HepG2 (cell line): Measurements from ENCODE around the gene GOLGA8A. TPM values are rescaled to one million over a fixed set of nuclear protein-coding genes. Genes with fewer than 3 reads are reported as not detected.
A peak's percentile ranks its signal among the peaks of the same experiment; 100 is the strongest.

Experiments
- ATAC-seq: fragments of 200-7000 bp; cut with Tn5 transposase; 3 replicates; pipeline ENCODE4 v1.9.1; 2020; ENCODE audit warnings: mild to moderate bottlenecking, moderate library complexity
- BruUV-seq: library from RNA; stranded (reverse); fragments of 400-500 nt; replicated peaks from 2 replicates; lab custom pipeline; 2021; lab: Mats Ljungman, UMichigan
- CTCF ChIA-PET: fragments of 300-600 bp; formaldehyde crosslinking; extraction: SDS; loops from one replicate; lab custom pipeline; 2021; ENCODE audit warnings: low total read pairs, inconsistent platforms, low intra/inter-chr PET ratio; lab: Yijun Ruan, JAX
- POLR2A ChIA-PET: fragments of 350-600 bp; sonication (Branson Sonifier 250); formaldehyde crosslinking; loops from one replicate; lab custom pipeline; 2020; ENCODE audit warnings: antibody characterized with exemption, inconsistent platforms; lab: Yijun Ruan, JAX
- DNase-seq: peaks from one replicate; pipeline ENCODE4 v3.0.0-alpha.2; 2015; ENCODE audit warnings: low spot score
- FAIRE-seq: peaks from 3 replicates; lab custom pipeline; 2011; peaks lifted over from hg19 to GRCh38; lab: Jason Lieb, UNC
- H2AFZ ChIP-seq: one replicate; pipeline ENCODE4 v1.6.1; 2011; ENCODE audit warnings: low read length, inconsistent platforms
- H3K27ac ChIP-seq: fragments of 300-600 bp; 3 replicates; pipeline ENCODE4 v1.8.0; 2011; ENCODE audit warnings: mixed run types, mild to moderate bottlenecking, mixed read lengths, low read length, inconsistent platforms; ENCODE audit not compliant: insufficient read depth; ENCODE audit errors: extremely low read length
- H3K27me3 ChIP-seq, 2 experiments: fragments of 200-600 bp in 1 of 2; 2 replicates in 1 of 2; 3 replicates in 1 of 2; pipeline versions ENCODE4 v1.6.0 to v1.8.0; 2011; ENCODE audit warnings: low read length in 2 of 2, mild to moderate bottlenecking in 2 of 2, moderate library complexity in 2 of 2, inconsistent platforms in 1 of 2; ENCODE audit not compliant: insufficient read depth in 2 of 2, control insufficient read depth in 1 of 2
- H3K36me3 ChIP-seq, 2 experiments: fragments of 200-600 bp in 1 of 2; replicated peaks in 1 of 2; 2 replicates in 1 of 2; 3 replicates in 1 of 2; pipeline versions ENCODE4 v1.5.1 to v1.8.0; 2011; ENCODE audit warnings: low read length in 2 of 2, inconsistent platforms in 1 of 2; ENCODE audit not compliant: insufficient read depth in 2 of 2, control insufficient read depth in 1 of 2
- H3K4me1 ChIP-seq: 2 replicates; pipeline ENCODE4 v1.5.1; 2012; ENCODE audit warnings: low read length, inconsistent platforms; ENCODE audit not compliant: insufficient read depth
- H3K4me2 ChIP-seq: 2 replicates; pipeline ENCODE4 v1.6.0; 2011; ENCODE audit warnings: low read depth, low read length, inconsistent platforms
- H3K4me3 ChIP-seq, 3 experiments: fragments of 200-600 bp in 1 of 3; sonication (generic), shearing (Covaris generic) in 1 of 3; replicated peaks in 1 of 3; 2 replicates each; pipeline ENCODE4 v1.5.1; 2011 to 2016; ENCODE audit warnings: low read length in 3 of 3, inconsistent platforms in 2 of 3, low read depth in 2 of 3, mild to moderate bottlenecking in 2 of 3, control low read depth in 1 of 3, mixed read lengths in 1 of 3; ENCODE audit not compliant: insufficient read depth in 1 of 3
- H3K79me2 ChIP-seq: one replicate; pipeline ENCODE4 v1.6.1; 2011; ENCODE audit warnings: low read length, inconsistent platforms; ENCODE audit not compliant: insufficient read depth
- H3K9ac ChIP-seq: 2 replicates; pipeline ENCODE4 v1.6.0; 2011; ENCODE audit warnings: mild to moderate bottlenecking, low read depth, low read length, inconsistent platforms; ENCODE audit not compliant: insufficient read depth
- H3K9me3 ChIP-seq: 2 replicates; pipeline ENCODE4 v1.5.1; 2012; ENCODE audit warnings: mild to moderate bottlenecking, low read length
- H4K20me1 ChIP-seq: 2 replicates; pipeline ENCODE4 v1.6.0; 2011; ENCODE audit warnings: inconsistent platforms, mild to moderate bottlenecking, low read length, moderate library complexity; ENCODE audit not compliant: insufficient read depth
- CREM ChIP-seq, 2 experiments: sonication (generic) in 1 of 2; formaldehyde crosslinking in 1 of 2; IDR thresholded peaks; 2 replicates each; pipeline versions ENCODE4 v1.4.0 to v1.6.1; 2016 to 2020; ENCODE audit warnings: antibody characterized with exemption in 1 of 2, mild to moderate bottlenecking in 1 of 2, missing genetic modification reagents in 1 of 2
- GTF2F1 ChIP-seq: fragments of 150-350 bp; IDR thresholded peaks from 2 replicates; pipeline ENCODE4 v1.6.1; 2014; ENCODE audit warnings: low read length
- HDAC6 ChIP-seq: fragments of 200-600 bp; sonication (generic); IDR thresholded peaks from 2 replicates; pipeline ENCODE4 v1.7.0; 2017; ENCODE audit warnings: mild to moderate bottlenecking, antibody characterized with exemption, low read length, low read depth
- JARID2 ChIP-seq: sonication (generic); formaldehyde crosslinking; IDR thresholded peaks from 2 replicates; pipeline ENCODE4 v1.8.1; 2023; ENCODE audit warnings: missing genetic modification reagents, inconsistent platforms; ENCODE audit not compliant: insufficient replicate concordance
- KMT2B ChIP-seq: IDR thresholded peaks from 2 replicates; pipeline ENCODE4 v1.6.1; 2016; ENCODE audit warnings: missing genetic modification reagents, missing compliant biosample characterization
- MYC ChIP-seq: sonication (generic); formaldehyde crosslinking; IDR thresholded peaks from 2 replicates; pipeline ENCODE4 v1.9.0; 2021; ENCODE audit warnings: missing genetic modification reagents, borderline replicate concordance
- PAX8 ChIP-seq: sonication (generic); formaldehyde crosslinking; IDR thresholded peaks from 2 replicates; pipeline ENCODE4 v1.8.0; 2022; ENCODE audit warnings: mild to moderate bottlenecking, missing genetic modification reagents, borderline replicate concordance
- RARG ChIP-seq: sonication (generic); formaldehyde crosslinking; IDR thresholded peaks from 2 replicates; pipeline ENCODE4 v1.4.0; 2020; ENCODE audit warnings: low read depth, mild to moderate bottlenecking, missing genetic modification reagents
- SCMH1 ChIP-seq: sonication (generic); formaldehyde crosslinking; IDR thresholded peaks from 2 replicates; pipeline ENCODE4 v1.9.0; 2021; ENCODE audit warnings: missing genetic modification reagents, mild to moderate bottlenecking, borderline replicate concordance
- TAF1 ChIP-seq: sonication (generic); formaldehyde crosslinking; IDR thresholded peaks from 2 replicates; pipeline ENCODE4 v1.4.0; 2020; ENCODE audit warnings: missing genetic modification reagents
- TGIF2 ChIP-seq: IDR thresholded peaks from 2 replicates; pipeline ENCODE4 v1.6.1; 2016; ENCODE audit warnings: control low read depth, missing compliant biosample characterization
- TRIM24 ChIP-seq: sonication (generic); formaldehyde crosslinking; IDR thresholded peaks from 2 replicates; pipeline ENCODE4 v1.8.0; 2022; ENCODE audit warnings: mild to moderate bottlenecking, missing genetic modification reagents
- ZFP90 ChIP-seq: sonication (generic); formaldehyde crosslinking; IDR thresholded peaks from 2 replicates; pipeline ENCODE4 v1.8.0; 2022; ENCODE audit warnings: missing genetic modification reagents, mild to moderate bottlenecking, inconsistent platforms, borderline replicate concordance
- ZNF724P ChIP-seq: sonication (generic); formaldehyde crosslinking; IDR thresholded peaks from 2 replicates; pipeline ENCODE4 v1.8.0; 2022; ENCODE audit warnings: missing genetic modification reagents, borderline replicate concordance
- ZNF773 ChIP-seq: sonication (generic); formaldehyde crosslinking; IDR thresholded peaks from 2 replicates; pipeline ENCODE4 v1.4.0; 2020; ENCODE audit warnings: missing genetic modification reagents, borderline replicate concordance
- ZNF839 ChIP-seq: sonication (generic); formaldehyde crosslinking; IDR thresholded peaks from 2 replicates; pipeline ENCODE4 v1.4.0; 2020; ENCODE audit warnings: missing genetic modification reagents, mild to moderate bottlenecking, borderline replicate concordance
- WGBS: methylation state at CpG from one replicate; pipeline ENCODE4 v1.1.6; 2017; ENCODE audit warnings: low lambda C conversion rate; 5-methylcytosine and 5-hydroxymethylcytosine counted together
- in situ Hi-C: cut with HindIII; loops from 2 replicates; pipeline ENCODE4 v1.10.0; 2017; ENCODE audit warnings: low pct_unique_long_range_greater_than_20kb; ENCODE audit not compliant: extremely low pct_ligation_motif_present
- intact Hi-C: fragments of 100-400 bp; cut with micrococcal nuclease; formaldehyde crosslinking; loops from one replicate; pipeline ENCODE4 v1.10.0; 2022; ENCODE audit not compliant: unreplicated experiment
- polyA plus RNA-seq, 8 experiments: library from polyadenylated mRNA; depleted of rRNA in 3 of 8; stranded (reverse) in 7 of 8; unstranded in 1 of 8; fragments of >200 nt; fragmentation: Illumina TruSeq in 4 of 8; extraction: Trizol in 4 of 8; gene quantifications; 2 replicates each; pipeline versions ENCODE4 v1.2.1 to v1.2.3, GENCODE V29; 2011 to 2016; ENCODE audit warnings: low read depth in 4 of 8, missing spikeins in 1 of 8, mixed read lengths in 1 of 8; ENCODE audit not compliant: insufficient read depth in 1 of 8
- total RNA-seq, 5 experiments: library from RNA; depleted of rRNA; stranded (reverse); fragments of >200 nt; fragmentation: Illumina TruSeq; extraction: Trizol; gene quantifications; 2 replicates each; pipeline ENCODE4 v1.2.3, GENCODE V29; 2016; ENCODE audit warnings: low read depth in 1 of 5
- TF ChIP-seq, protein P1 (sequence below): IDR thresholded peaks from 2 replicates; pipeline ENCODE4 v1.6.1; 2016; ENCODE audit warnings: low read depth
- TF ChIP-seq, protein P2 (sequence below): sonication (generic); formaldehyde crosslinking; IDR thresholded peaks from 2 replicates; pipeline ENCODE4 v1.5.0; 2020; ENCODE audit warnings: missing genetic modification reagents
- TF ChIP-seq, protein P3 (sequence below): sonication (generic); formaldehyde crosslinking; IDR thresholded peaks from 2 replicates; pipeline ENCODE4 v1.4.0; 2020; ENCODE audit warnings: low read depth, missing genetic modification reagents

GOLGA8A gene
- total and polyA plus RNA-seq, 2 of the 13 experiments (the other 11 are each of a cell fraction or from before 2014, with no cell fraction given): 17.1 to 43.7 TPM

DNA sequence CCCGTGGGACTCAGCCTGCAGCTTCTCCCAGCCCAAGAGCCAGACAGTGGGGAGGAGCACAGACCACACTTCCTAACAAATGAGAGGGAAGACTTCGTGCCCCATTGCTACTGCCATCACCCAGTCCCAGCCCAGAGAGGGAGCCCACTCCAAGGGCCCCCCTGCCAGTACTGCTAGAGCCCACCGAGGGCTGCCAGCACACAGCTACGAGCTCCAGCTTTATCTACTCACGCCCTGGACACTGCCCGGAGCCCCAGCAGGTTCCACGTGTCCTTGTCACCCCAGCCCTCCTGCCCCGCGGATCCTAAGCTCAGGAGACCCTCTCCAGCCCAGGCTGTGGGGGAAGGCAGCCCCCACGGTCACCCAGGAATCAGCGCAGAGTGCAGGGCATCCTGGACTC, 1.9 kb downstream of the GOLGA8A start:
- ChIA-PET POLR2A (no interaction called here), CTCF (no interaction called here)
- WGBS: 71% methylated on average over 8 of the region's 11 CpGs
- Histone ChIP-seq H4K20me1 (no peaks in the 10 kb centered on the region), H3K27ac (no peak overlapping the region), H3K79me2 (peaks cover 4% of the 10 kb centered on the region), H3K4me2 (peak overlapping the region; percentile 65; the same call in 1 of the 2 replicates), H3K4me3 (peak overlapping the region in 1 of 3 experiments; percentile 13; a peak in 1 of 6 replicates), H3K36me3 (0 out of 5 replicates have a peak, but pooled peaks cover 0 to 3% of the 10 kb centered on the region in 2 experiments), H3K4me1 (peaks cover 10% of the 10 kb centered on the region), H3K9me3 (no peaks in the 10 kb centered on the region), H3K9ac (no peak overlapping the region), H3K27me3 (no peaks in the 10 kb centered on the region; a peak in 1 of 5 replicates), H2AFZ (no peak overlapping the region)
- in situ Hi-C loops: loop anchor here (10.0 to 25.0 kb wide), 2 partner anchors 71 to 152 kb away; partner anchors contain the start of genes GOLGA8B and LPCAT4
- no peak for TF ChIP-seq ZNF839
- TF ChIP-seq TAF1: no peak
- no peak for TF ChIP-seq HDAC6
- TF ChIP-seq MYC: no peak
- TF ChIP-seq RARG (CRISPR knock-in tag): no peak
- TF ChIP-seq TGIF2 (CRISPR knock-in tag): no peak
- TF ChIP-seq JARID2: no peak
- no peak for TF ChIP-seq TRIM24 (CRISPR knock-in tag)
- TF ChIP-seq CREM (IDR thresholded peaks at IDR 0.05): no peak
- no peak for TF ChIP-seq CREM (CRISPR knock-in tag; IDR thresholded peaks at IDR 0.05)
- TF ChIP-seq, protein P1, sequence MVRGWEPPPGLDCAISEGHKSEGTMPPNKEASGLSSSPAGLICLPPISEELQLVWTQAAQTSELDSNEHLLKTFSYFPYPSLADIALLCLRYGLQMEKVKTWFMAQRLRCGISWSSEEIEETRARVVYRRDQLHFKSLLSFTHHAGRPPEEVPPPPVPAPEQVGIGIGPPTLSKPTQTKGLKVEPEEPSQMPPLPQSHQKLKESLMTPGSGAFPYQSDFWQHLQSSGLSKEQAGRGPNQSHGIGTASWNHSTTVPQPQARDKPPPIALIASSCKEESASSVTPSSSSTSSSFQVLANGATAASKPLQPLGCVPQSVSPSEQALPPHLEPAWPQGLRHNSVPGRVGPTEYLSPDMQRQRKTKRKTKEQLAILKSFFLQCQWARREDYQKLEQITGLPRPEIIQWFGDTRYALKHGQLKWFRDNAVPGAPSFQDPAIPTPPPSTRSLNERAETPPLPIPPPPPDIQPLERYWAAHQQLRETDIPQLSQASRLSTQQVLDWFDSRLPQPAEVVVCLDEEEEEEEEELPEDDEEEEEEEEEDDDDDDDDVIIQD (CRISPR knock-in tag): no peak
- TF ChIP-seq, protein P2, sequence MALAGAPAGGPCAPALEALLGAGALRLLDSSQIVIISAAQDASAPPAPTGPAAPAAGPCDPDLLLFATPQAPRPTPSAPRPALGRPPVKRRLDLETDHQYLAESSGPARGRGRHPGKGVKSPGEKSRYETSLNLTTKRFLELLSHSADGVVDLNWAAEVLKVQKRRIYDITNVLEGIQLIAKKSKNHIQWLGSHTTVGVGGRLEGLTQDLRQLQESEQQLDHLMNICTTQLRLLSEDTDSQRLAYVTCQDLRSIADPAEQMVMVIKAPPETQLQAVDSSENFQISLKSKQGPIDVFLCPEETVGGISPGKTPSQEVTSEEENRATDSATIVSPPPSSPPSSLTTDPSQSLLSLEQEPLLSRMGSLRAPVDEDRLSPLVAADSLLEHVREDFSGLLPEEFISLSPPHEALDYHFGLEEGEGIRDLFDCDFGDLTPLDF: no peak
- TF ChIP-seq ZFP90 (CRISPR knock-in tag): no peak
- TF ChIP-seq SCMH1 (CRISPR knock-in tag): no peak
- no peak for TF ChIP-seq KMT2B (CRISPR knock-in tag)
- TF ChIP-seq PAX8: no peak
- TF ChIP-seq ZNF724P: no peak
- TF ChIP-seq, protein P3, sequence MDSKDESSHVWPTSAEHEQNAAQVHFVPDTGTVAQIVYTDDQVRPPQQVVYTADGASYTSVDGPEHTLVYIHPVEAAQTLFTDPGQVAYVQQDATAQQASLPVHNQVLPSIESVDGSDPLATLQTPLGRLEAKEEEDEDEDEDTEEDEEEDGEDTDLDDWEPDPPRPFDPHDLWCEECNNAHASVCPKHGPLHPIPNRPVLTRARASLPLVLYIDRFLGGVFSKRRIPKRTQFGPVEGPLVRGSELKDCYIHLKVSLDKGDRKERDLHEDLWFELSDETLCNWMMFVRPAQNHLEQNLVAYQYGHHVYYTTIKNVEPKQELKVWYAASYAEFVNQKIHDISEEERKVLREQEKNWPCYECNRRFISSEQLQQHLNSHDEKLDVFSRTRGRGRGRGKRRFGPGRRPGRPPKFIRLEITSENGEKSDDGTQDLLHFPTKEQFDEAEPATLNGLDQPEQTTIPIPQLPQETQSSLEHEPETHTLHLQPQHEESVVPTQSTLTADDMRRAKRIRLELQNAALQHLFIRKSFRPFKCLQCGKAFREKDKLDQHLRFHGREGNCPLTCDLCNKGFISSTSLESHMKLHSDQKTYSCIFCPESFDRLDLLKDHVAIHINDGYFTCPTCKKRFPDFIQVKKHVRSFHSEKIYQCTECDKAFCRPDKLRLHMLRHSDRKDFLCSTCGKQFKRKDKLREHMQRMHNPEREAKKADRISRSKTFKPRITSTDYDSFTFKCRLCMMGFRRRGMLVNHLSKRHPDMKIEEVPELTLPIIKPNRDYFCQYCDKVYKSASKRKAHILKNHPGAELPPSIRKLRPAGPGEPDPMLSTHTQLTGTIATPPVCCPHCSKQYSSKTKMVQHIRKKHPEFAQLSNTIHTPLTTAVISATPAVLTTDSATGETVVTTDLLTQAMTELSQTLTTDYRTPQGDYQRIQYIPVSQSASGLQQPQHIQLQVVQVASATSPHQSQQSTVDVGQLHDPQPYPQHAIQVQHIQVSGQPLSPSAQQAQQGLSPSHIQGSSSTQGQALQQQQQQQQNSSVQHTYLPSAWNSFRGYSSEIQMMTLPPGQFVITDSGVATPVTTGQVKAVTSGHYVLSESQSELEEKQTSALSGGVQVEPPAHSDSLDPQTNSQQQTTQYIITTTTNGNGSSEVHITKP (CRISPR knock-in tag): no peak
- TF ChIP-seq GTF2F1: no peak
- TF ChIP-seq ZNF773 (CRISPR knock-in tag): no peak
- DNase-seq (no peak), ATAC-seq (peak; percentile 18), FAIRE-seq (no peak)
- intact Hi-C loops: no loop called here
- no TSS peak for BruUV-seq
